Measurements from ENCODE around the gene TRERF1. TPM values are rescaled to one million over a fixed set of nuclear protein-coding genes. Genes with fewer than 3 reads are reported as not detected.
A peak's percentile ranks its signal among the peaks of the same experiment; 100 is the strongest.

Gene TRERF1
- total and polyA plus RNA-seq, 2 experiments from 2014 or later, result 6.4 to 8.7 TPM

DNA sequence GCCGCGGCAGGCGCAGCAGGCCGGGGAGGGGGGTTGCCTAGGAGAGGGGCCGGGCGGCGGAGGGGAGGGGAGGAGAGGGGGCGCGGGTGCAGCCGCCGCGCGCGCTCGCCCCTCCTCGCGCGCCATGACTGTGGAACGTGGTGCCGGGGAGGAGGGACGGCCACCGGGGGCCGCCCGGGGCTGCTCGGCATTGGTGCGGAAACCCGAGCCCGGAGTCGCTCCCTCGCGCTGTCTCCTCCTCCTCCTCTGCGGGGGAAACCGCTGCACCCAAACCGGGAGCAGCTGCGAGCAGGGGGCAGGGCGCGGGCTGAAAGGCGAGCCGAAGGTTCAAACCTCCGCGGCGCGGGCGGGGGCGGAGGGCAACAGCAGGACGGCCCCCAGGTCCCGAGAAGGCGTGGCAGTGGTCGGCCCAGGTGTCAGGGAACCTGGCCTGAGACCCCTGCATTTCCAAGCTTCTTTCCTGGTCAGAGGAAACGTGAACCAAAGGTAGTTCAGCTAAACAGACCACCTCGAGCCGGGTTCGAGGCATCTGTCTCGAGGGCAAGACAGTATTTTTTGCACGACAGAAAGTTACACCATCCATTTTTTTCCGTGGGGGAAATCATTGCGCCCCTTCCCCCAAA, 1.4 kb upstream of the TRERF1 start:
- Histone ChIP-seq H3K9me3 (ENCODE audit: low read depth) (no peaks in the 10 kb centered on the region), H3K27ac (peak overlapping the region; percentile 83), H3K4me1 (ENCODE audit: low read depth) (peaks cover 19% of the 10 kb centered on the region), H3K4me3 (peak overlapping the region; percentile 77), H3K36me3 (no peaks in the 10 kb centered on the region), H3K27me3 (no peaks in the 10 kb centered on the region)
- peak; percentile 95 to 96 for DNase-seq (ENCODE audit: low read depth in 1 of 2, low spot score in 1 of 2)
- TF ChIP-seq, protein P1, sequence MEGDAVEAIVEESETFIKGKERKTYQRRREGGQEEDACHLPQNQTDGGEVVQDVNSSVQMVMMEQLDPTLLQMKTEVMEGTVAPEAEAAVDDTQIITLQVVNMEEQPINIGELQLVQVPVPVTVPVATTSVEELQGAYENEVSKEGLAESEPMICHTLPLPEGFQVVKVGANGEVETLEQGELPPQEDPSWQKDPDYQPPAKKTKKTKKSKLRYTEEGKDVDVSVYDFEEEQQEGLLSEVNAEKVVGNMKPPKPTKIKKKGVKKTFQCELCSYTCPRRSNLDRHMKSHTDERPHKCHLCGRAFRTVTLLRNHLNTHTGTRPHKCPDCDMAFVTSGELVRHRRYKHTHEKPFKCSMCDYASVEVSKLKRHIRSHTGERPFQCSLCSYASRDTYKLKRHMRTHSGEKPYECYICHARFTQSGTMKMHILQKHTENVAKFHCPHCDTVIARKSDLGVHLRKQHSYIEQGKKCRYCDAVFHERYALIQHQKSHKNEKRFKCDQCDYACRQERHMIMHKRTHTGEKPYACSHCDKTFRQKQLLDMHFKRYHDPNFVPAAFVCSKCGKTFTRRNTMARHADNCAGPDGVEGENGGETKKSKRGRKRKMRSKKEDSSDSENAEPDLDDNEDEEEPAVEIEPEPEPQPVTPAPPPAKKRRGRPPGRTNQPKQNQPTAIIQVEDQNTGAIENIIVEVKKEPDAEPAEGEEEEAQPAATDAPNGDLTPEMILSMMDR (IDR thresholded peaks at IDR 0.05; ENCODE audit: low read depth, low read length), result no peak

DNA sequence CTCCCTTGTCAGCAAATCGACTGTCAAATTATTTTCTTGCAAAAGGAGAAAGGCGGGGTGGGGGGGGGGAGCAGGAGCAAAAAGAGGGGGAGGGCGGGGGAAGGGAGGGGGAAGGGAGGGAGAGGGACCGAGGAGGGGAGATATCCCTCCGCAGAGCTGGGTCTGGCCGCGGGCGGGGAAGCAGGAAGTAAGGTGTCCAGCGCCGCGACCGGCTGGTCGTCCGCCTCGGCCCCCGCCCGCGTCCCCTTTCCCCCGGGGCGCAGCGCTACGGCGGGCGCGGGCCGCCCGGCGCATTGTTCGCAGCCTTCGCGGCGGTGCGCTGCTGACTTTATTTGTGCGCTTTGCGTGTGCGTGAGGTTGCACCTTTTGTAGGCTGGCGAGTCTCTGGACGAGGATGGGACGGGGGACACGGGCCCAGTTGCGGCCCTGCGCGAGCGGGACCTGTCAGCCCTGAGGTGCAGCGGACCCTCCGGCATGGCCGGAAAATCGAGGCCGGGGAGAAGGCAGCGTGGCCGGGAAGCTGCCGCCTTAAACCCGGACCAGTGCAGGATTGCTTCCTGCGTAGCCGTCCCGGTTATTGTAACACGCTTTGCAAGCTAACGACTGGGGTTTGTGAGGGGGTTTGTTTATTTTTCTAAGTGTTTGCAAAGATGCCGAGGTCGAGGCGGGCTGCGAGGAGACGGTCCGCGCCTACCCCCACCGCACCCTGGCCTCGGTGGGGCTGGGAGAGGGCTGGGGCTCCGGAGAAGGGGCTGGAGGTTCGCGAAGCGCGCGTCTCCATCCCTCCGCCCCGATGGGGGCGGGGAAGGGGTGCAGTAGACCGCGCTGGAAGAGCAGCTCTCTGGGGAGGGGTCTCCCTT, 675 bp upstream of the TRERF1 start:
- H3K27me3 ChIP-seq, result no peaks in the 10 kb centered on the region
- TF ChIP-seq, protein P1 (IDR thresholded peaks at IDR 0.05; ENCODE audit: low read depth, low read length), result no peak
- peak overlapping the region; percentile 77 for H3K4me3 ChIP-seq
- DNase-seq (ENCODE audit: low read depth in 1 of 2, low spot score in 1 of 2), result peak; percentile 84 to 89
- no peaks in the 10 kb centered on the region for H3K9me3 ChIP-seq (ENCODE audit: low read depth)
- peaks cover 19% of the 10 kb centered on the region for H3K4me1 ChIP-seq (ENCODE audit: low read depth)
- peak overlapping the region; percentile 83 for H3K27ac ChIP-seq
- no peaks in the 10 kb centered on the region for H3K36me3 ChIP-seq

DNA sequence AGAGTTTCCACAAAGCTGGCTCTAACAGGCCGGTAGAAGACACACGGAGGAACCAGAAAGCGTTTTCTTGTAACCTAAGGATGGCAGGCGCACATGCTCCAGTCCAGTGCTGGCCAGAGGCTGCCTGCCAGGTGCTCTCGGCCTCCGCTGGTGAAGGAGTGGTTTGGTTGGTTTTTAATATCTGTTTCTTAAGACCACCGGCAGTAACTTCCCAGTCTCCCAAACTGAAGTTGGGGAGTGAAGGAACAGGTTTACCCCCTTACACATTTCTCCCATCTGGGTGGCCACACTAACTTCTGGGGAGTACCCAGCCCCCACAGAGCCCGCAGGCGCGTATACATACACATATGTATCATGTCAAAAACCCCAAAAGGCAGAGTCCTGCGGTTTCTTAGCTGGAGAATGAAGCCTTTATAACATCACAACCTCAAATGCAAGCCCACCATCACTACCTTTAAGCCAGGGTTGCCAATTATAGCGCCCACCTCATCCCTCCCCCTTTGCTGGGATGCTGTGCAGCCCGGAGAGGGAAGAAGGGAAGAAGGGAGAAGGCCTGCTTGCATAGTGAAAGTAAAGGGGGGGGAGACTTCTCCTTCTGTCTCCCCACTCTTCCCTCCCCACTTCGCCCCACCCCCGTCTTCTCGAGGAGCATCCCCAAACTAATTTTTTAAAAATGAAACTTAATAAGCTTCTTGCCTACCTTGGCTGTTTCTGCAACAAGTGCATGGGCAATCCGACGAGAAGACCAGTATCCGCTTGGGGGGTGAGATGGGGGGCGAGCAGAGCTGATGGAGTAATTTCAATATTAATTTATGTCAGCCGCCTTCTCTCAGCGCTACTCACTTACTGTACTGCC, 1.0 kb downstream of the TRERF1 start:
- TF ChIP-seq, protein P1 (IDR thresholded peaks at IDR 0.05; ENCODE audit: low read depth, low read length), result no peak
- Histone ChIP-seq H3K4me3 (peak overlapping the region; percentile 77), H3K4me1 (ENCODE audit: low read depth) (peaks cover 19% of the 10 kb centered on the region), H3K27ac (peak overlapping the region; percentile 27), H3K27me3 (no peaks in the 10 kb centered on the region), H3K36me3 (no peaks in the 10 kb centered on the region), H3K9me3 (ENCODE audit: low read depth) (no peaks in the 10 kb centered on the region)
- DNase-seq (ENCODE audit: low read depth in 1 of 2, low spot score in 1 of 2), result peak; percentile 41 to 46

DNA sequence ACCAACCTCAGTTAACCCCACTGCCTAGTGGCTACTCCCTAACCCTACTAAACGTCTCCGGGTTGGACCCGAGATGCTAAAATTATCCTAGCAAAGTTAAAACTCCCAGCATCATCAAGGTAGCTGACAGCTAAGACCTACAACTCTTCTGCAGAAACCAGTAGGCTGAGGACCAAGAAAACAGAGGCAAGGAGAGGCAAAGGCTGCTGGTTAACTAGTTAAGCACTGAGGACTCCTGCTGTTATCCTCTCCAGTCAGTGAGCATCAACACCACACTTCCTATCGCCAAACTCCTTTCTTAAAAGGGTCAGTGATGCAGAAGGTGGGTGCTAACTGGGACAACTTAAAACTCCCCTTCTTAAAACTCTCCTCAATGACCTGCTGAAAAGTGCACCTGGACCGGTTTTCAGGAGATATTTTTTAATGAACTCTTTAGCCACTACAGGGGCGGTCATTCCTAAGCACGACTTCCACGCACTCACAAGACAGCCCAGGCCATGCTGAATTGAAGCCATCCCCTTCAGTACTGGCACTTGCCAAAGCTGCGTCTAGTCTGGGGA, 1.7 kb downstream of the TRERF1 start:
- no peak for DNase-seq (ENCODE audit: low read depth in 1 of 2, low spot score in 1 of 2)
- TF ChIP-seq, protein P1 (IDR thresholded peaks at IDR 0.05; ENCODE audit: low read depth, low read length), result no peak
- H3K27ac ChIP-seq, result peak overlapping the region; percentile 15

More for the DNA sequence above, 1.7 kb downstream of the TRERF1 start:
- peak overlapping the region; percentile 77 for H3K4me3 ChIP-seq
- H3K9me3 ChIP-seq (ENCODE audit: low read depth), result no peaks in the 10 kb centered on the region
- H3K27me3 ChIP-seq, result no peaks in the 10 kb centered on the region
- no peaks in the 10 kb centered on the region for H3K36me3 ChIP-seq
- peaks cover 19% of the 10 kb centered on the region for H3K4me1 ChIP-seq (ENCODE audit: low read depth)

Data from cardiac muscle cell (in vitro differentiated cells and primary cell).